Testis (tissue), 3 donors: ENCODE data around the gene RPL9. TPM values are rescaled to one million over a fixed set of nuclear protein-coding genes. Genes with fewer than 3 reads are reported as not detected.
"Not testable (repeated sequence)": the region's sequence is repeated elsewhere in the genome, so short reads cannot be mapped to it uniquely, and the experiment has no call there.

Experiments used
- DNase-seq: peaks from one replicate; pipeline ENCODE4 v3.0.0-alpha.2; 2019
- H3K27ac ChIP-seq, 2 donors: fragments of 200-600 bp; sonication (generic); one replicate each; pipeline ENCODE4 v1.5.1; 2019
- H3K27me3 ChIP-seq: fragments of 200-600 bp; sonication (generic); one replicate; pipeline ENCODE4 v1.5.1; 2019
- H3K36me3 ChIP-seq: fragments of 200-600 bp; sonication (generic); one replicate; pipeline ENCODE4 v1.5.1; 2017; ENCODE audit warnings: low read depth; ENCODE audit errors: missing control alignments
- H3K4me1 ChIP-seq: fragments of 200-600 bp; sonication (generic); one replicate; pipeline ENCODE4 v1.5.1; 2019
- H3K4me3 ChIP-seq, 2 donors: fragments of 200-600 bp; sonication (generic); one replicate each; pipeline ENCODE4 v1.5.1; 2017 to 2019
- H3K9me3 ChIP-seq: fragments of 200-600 bp; sonication (generic); one replicate; pipeline ENCODE4 v1.5.1; 2017
- POLR2A ChIP-seq: fragments of 450-650 bp; IDR thresholded peaks from one replicate; pipeline ENCODE4 v1.6.1; 2017; ENCODE audit warnings: antibody characterized with exemption, mild to moderate bottlenecking, moderate library complexity
- WGBS, 2 donors: methylation state at CpG; one replicate each; pipeline ENCODE4 v1.1.5; 2018; 5-methylcytosine and 5-hydroxymethylcytosine counted together
- intact Hi-C: fragments of 100-400 bp; cut with DNase I; formaldehyde crosslinking; loops from one replicate; pipeline ENCODE4 v1.15.1; 2023; ENCODE audit warnings: low total_unique reads
- polyA plus RNA-seq: library from polyadenylated mRNA; stranded (reverse); fragments of 350-450 nt; fragmentation: Illumina TruSeq; extraction: RNeasy Lipid Tissue Mini Kit (QIAGEN cat#74804); gene quantifications from one replicate; pipeline ENCODE4 v1.2.3, GENCODE V29; 2014; ENCODE audit warnings: low read depth, low replicate concordance; ENCODE audit not compliant: insufficient read depth
- total RNA-seq, 2 donors: library from RNA; depleted of rRNA; stranded (reverse); fragments of >200 nt; gene quantifications; one replicate each; pipeline ENCODE4 v1.2.3, GENCODE V29; 2016
- TF ChIP-seq, protein P1 (sequence below), 3 experiments: fragments of 450-650 bp in 2 of 3; fragments of 200-600 bp in 1 of 3; sonication (generic) in 1 of 3; IDR thresholded peaks; one replicate each; pipeline ENCODE4 v1.5.1; 2016 to 2019; ENCODE audit warnings: antibody characterized with exemption in 3 of 3, mild to moderate bottlenecking in 2 of 3, moderate library complexity in 1 of 3

The RPL9 gene
- total and polyA plus RNA-seq, 3 donors from 2014 or later = 755 to 1,315 (median 1,313) TPM

DNA sequence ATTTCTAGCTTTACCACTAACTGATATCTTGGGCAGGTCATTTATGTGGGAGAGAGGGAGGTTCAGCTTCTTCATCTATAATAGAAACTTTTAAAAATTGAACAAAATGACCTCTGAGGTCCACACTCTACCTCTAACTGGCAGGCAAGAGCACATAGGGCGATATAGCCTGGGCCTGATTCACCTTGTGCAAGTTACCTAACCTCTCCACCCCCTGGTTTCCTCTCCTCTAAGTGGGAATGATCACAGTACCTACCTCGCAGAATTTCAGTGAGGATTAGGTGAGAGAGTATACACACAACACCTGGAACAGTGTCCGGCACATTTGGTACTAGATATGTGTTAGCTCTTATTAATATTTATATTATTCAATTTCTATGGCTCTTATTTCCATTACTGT is 36.5 kb downstream of the RPL9 start:
- H3K4me1 ChIP-seq = no peaks in the 10 kb centered on the region
- no peak for DNase-seq
- H3K27ac ChIP-seq = no peak overlapping the region
- no peak overlapping the region for H3K4me3 ChIP-seq
- H3K27me3 ChIP-seq = no peaks in the 10 kb centered on the region
- intact Hi-C loops = no loop called here
- no peaks in the 10 kb centered on the region for H3K36me3 ChIP-seq
- no peaks in the 10 kb centered on the region for H3K9me3 ChIP-seq
- 91 to 92% methylated on average over 3 of the region's 3 CpGs for WGBS, 2 donors
- no peak for TF ChIP-seq POLR2A
- TF ChIP-seq, protein P1, sequence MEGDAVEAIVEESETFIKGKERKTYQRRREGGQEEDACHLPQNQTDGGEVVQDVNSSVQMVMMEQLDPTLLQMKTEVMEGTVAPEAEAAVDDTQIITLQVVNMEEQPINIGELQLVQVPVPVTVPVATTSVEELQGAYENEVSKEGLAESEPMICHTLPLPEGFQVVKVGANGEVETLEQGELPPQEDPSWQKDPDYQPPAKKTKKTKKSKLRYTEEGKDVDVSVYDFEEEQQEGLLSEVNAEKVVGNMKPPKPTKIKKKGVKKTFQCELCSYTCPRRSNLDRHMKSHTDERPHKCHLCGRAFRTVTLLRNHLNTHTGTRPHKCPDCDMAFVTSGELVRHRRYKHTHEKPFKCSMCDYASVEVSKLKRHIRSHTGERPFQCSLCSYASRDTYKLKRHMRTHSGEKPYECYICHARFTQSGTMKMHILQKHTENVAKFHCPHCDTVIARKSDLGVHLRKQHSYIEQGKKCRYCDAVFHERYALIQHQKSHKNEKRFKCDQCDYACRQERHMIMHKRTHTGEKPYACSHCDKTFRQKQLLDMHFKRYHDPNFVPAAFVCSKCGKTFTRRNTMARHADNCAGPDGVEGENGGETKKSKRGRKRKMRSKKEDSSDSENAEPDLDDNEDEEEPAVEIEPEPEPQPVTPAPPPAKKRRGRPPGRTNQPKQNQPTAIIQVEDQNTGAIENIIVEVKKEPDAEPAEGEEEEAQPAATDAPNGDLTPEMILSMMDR (IDR thresholded peaks at IDR 0.05) = no peak

- WGBS, 2 donors = 66 to 83% methylated on average over 2 of the region's 2 CpGs
- DNase-seq = no peak
- Histone ChIP-seq H3K36me3 (no peaks in the 10 kb centered on the region), H3K4me3 (no peak overlapping the region), H3K27me3 (no peaks in the 10 kb centered on the region), H3K9me3 (no peaks in the 10 kb centered on the region), H3K27ac (no peak overlapping the region), H3K4me1 (no peaks in the 10 kb centered on the region)
- intact Hi-C loops = no loop called here
- TF ChIP-seq, protein P1 (IDR thresholded peaks at IDR 0.05) = no peak
- TF ChIP-seq POLR2A = no peak
Observed at GRCh38 chr4:39415678-39416283, 42.9 kb downstream of the RPL9 start.

DNA sequence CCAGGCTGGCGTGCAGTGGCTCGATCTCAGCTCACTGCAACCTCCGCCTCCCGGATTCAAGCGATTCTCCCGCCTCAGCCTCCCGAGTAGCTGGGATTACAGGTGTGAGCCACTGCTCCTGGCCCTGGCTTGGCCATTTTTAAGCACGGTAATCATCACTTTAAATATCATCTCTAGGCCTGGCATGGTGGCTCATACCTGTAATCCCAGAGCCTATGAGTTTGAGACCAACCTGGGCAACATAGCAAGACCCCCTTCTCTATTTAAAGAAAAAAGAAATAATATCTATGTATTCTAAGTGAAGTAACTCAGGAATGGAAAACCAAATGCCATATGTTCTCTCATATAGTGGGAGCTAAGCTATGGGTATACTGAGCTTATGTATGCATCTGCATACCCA is 47.2 kb downstream of the RPL9 start:
- peak overlapping the region in 1 of 2 donors; percentile 9 for H3K4me3 ChIP-seq
- H3K36me3 ChIP-seq, H3K4me1 ChIP-seq, intact Hi-C loops, DNase-seq, H3K9me3 ChIP-seq, H3K27me3 ChIP-seq, H3K27ac ChIP-seq: not testable (repeated sequence)
- WGBS, 2 donors = 69 to 70% methylated on average over 8 of the region's 8 CpGs

DNA sequence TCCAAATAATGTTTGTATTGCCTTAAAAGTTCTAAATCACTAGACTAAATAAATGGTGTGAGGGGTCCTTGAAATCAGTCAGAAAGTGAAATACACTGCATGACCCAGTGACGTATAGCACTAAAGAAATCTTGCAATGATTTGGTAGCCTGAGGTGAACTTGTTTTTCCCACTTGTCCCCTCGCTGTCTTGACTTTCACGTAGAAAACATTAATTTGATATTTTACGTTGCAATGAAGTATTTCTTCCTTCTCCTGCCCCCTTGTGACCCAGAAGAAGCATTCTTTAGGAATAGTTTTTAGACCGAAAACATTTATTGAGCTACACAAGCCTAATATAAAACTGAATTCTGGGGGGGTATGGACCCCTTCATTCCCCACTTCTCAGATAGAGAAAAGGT is 48.3 kb downstream of the RPL9 start:
- no peaks in the 10 kb centered on the region for H3K9me3 ChIP-seq
- H3K4me1 ChIP-seq = no peaks in the 10 kb centered on the region
- TF ChIP-seq POLR2A = no peak
- TF ChIP-seq, protein P1 (IDR thresholded peaks at IDR 0.05) = no peak
- intact Hi-C loops = no loop called here
- no peak overlapping the region for H3K4me3 ChIP-seq
- no peaks in the 10 kb centered on the region for H3K27me3 ChIP-seq
- DNase-seq = no peak
- no peaks in the 10 kb centered on the region for H3K36me3 ChIP-seq
- H3K27ac ChIP-seq = no peak overlapping the region
- WGBS, 2 donors = 23 to 47% methylated on average over 5 of the region's 5 CpGs

- H3K9me3 ChIP-seq = no peaks in the 10 kb centered on the region
- TF ChIP-seq, protein P1 (IDR thresholded peaks at IDR 0.05) = no peak
- TF ChIP-seq POLR2A = no peak
- DNase-seq = no peak
- no peak overlapping the region for H3K27ac ChIP-seq
- no peaks in the 10 kb centered on the region for H3K27me3 ChIP-seq
- intact Hi-C loops = no loop called here
- no peak overlapping the region for H3K4me3 ChIP-seq
- H3K36me3 ChIP-seq = no peaks in the 10 kb centered on the region
- H3K4me1 ChIP-seq = no peaks in the 10 kb centered on the region
- WGBS, 2 donors = 64 to 73% methylated on average over 1 of the region's 1 CpG
Observed at GRCh38 chr4:39407584-39407885, 51.2 kb downstream of the RPL9 start.
